ENCODE results near the gene TRMT2A. TPM values are rescaled to one million over a fixed set of nuclear protein-coding genes. Genes with fewer than 3 reads are reported as not detected.

TRMT2A gene
- total RNA-seq, 2 experiments from 2014 or later, result 51.8 to 57.9 TPM

GRCh38 chr22:20118300-20119020 lies 1.4 kb upstream of the TRMT2A start:
- Mint-ChIP-seq H3K4me3 (peak overlapping the region; percentile 90), H3K27me3 (ENCODE audit: low read depth) (no peaks in the 10 kb centered on the region), H3K9me3 (no peaks in the 10 kb centered on the region), H3K36me3 (ENCODE audit: low read depth) (peaks cover 46% of the 10 kb centered on the region), H3K4me1 (ENCODE audit: low read depth) (peaks cover 53% of the 10 kb centered on the region), H3K27ac (peak overlapping the region; percentile 94)
- CTCF ChIA-PET, result interaction anchor here (0.5 to 2.0 kb wide), 3 partner anchors 11 to 50 kb away, joined by 3 to 11 read pairs (median 5); no protein-coding TSS in a partner anchor
- no peak for DNase-seq
- intact Hi-C loops (cut with micrococcal nuclease), result loop anchor here (2.0 to 10.0 kb wide), 4 partner anchors 150 to 686 kb away; partner anchors contain the start of genes GNB1L, HIRA, KLHL22 and MRPL40

GRCh38 chr22:20117633-20118299 lies 740 bp upstream of the TRMT2A start:
- Mint-ChIP-seq H3K4me1 (ENCODE audit: low read depth) (peaks cover 53% of the 10 kb centered on the region), H3K4me3 (peak overlapping the region; percentile 90)

DNA sequence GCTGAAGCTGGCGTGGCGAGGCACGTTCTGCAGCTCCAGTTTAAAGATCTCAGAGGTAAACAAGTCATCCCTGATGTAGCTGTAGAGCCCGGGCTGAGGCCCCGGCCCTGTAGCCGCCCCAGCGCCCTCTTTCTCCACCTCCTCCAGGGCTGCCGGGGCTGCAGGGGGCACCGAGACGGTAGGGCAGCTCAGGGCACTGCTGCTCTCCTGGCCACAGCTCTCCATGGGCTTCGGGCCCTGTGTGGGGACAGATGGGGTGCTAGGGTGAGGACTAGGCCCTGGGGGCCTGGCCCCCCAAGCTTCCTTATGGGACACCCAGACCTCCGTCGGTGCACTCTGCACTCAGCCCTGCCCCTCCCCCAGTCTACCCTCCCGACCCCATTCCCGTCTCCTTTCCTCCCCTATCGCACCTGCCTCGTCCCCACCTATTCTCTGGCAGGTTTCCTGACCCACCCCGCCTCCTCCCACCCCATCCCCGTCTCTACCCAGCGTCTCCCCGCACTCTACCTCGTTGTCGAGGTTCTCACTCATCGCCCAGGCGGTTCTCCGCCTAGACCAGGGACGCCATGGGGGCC lies 563 bp downstream of the TRMT2A start:
- CTCF ChIA-PET, result interaction anchor here (0.9 to 1.9 kb wide), 2 partner anchors 13 to 15 kb away, joined by 3 to 5 read pairs; no protein-coding TSS in a partner anchor
- H3K36me3 Mint-ChIP-seq (ENCODE audit: low read depth), result peaks cover 39% of the 10 kb centered on the region
- H3K27ac Mint-ChIP-seq, result peak overlapping the region; percentile 91
- intact Hi-C loops (cut with micrococcal nuclease), result loop anchor here (2.0 to 10.0 kb wide), 5 partner anchors 14 to 684 kb away; partner anchors contain the start of genes GNB1L, HIRA, KLHL22 and MRPL40
- no peak for DNase-seq
- H3K4me1 Mint-ChIP-seq (ENCODE audit: low read depth), result peaks cover 49% of the 10 kb centered on the region
- no peaks in the 10 kb centered on the region for H3K9me3 Mint-ChIP-seq
- no peaks in the 10 kb centered on the region for H3K27me3 Mint-ChIP-seq (ENCODE audit: low read depth)
- peak overlapping the region; percentile 91 for H3K4me3 Mint-ChIP-seq

More at GRCh38 chr22:20117633-20118299, 740 bp upstream of the TRMT2A start:
- Mint-ChIP-seq H3K36me3 (ENCODE audit: low read depth) (peaks cover 46% of the 10 kb centered on the region), H3K27me3 (ENCODE audit: low read depth) (no peaks in the 10 kb centered on the region), H3K9me3 (no peaks in the 10 kb centered on the region), H3K27ac (peak overlapping the region; percentile 94)
- peak; percentile 93 for DNase-seq
- intact Hi-C loops (cut with micrococcal nuclease), result loop anchor here (1.0 to 10.0 kb wide), 11 partner anchors 13 to 685 kb away; partner anchors contain the start of genes ARVCF, DGCR8, GNB1L and HIRA
- CTCF ChIA-PET, result interaction anchor here (0.5 to 1.9 kb wide), 4 partner anchors 12 to 49 kb away, joined by 3 to 5 read pairs (median 4); no protein-coding TSS in a partner anchor

GRCh38 chr22:20115691-20116375 lies 1.2 kb downstream of the TRMT2A start, which contains the start of gene RANBP1:
TSS of gene RANBP1 (plus strand) at chr22:20116104. CDS start at chr22:20116185, 81 bp downstream.
- Mint-ChIP-seq H3K4me3 (peak within 1 kb of the TSS; percentile 91), H3K27ac (peak within 1 kb of the TSS; percentile 91), H3K36me3 (ENCODE audit: low read depth) (peaks cover 40% of the 10 kb centered on the region), H3K27me3 (ENCODE audit: low read depth) (no peaks in the 10 kb centered on the region), H3K9me3 (no peaks in the 10 kb centered on the region), H3K4me1 (ENCODE audit: low read depth) (peaks cover 49% of the 10 kb centered on the region)
- CTCF ChIA-PET, result interaction anchor here (1.1 to 1.9 kb wide), 2 partner anchors 13 to 14 kb away, joined by 3 to 5 read pairs; no protein-coding TSS in a partner anchor
- intact Hi-C loops (cut with micrococcal nuclease), result loop anchor here (2.0 to 10.0 kb wide), 5 partner anchors 15 to 684 kb away; partner anchors contain the start of genes GNB1L, HIRA, KLHL22 and MRPL40
- no peak for DNase-seq

GRCh38 chr22:20114506-20115475 lies 2.2 kb downstream of the TRMT2A start:
- intact Hi-C loops (cut with micrococcal nuclease), result loop anchor here (5.0 to 10.0 kb wide), 3 partner anchors 260 to 682 kb away; partner anchors contain the start of genes GNB1L, HIRA, KLHL22 and MRPL40
- H3K36me3 Mint-ChIP-seq (ENCODE audit: low read depth), result peaks cover 33% of the 10 kb centered on the region
- H3K4me3 Mint-ChIP-seq, result peak overlapping the region; percentile 63
- CTCF ChIA-PET, result interaction anchor here (1.1 kb wide), 1 partner anchor 14 kb away, joined by 3 read pairs; no protein-coding TSS in a partner anchor
- no peaks in the 10 kb centered on the region for H3K27me3 Mint-ChIP-seq (ENCODE audit: low read depth)
- no peak for DNase-seq
- peaks cover 42% of the 10 kb centered on the region for H3K4me1 Mint-ChIP-seq (ENCODE audit: low read depth)
- peak overlapping the region; percentile 76 for H3K27ac Mint-ChIP-seq
- H3K9me3 Mint-ChIP-seq, result no peaks in the 10 kb centered on the region

GRCh38 chr22:20113551-20114310 lies 3.3 kb downstream of the TRMT2A start:
- Mint-ChIP-seq H3K27me3 (ENCODE audit: low read depth) (no peaks in the 10 kb centered on the region), H3K4me3 (no peak overlapping the region), H3K27ac (peak overlapping the region; percentile 36), H3K9me3 (no peaks in the 10 kb centered on the region), H3K36me3 (ENCODE audit: low read depth) (peaks cover 27% of the 10 kb centered on the region), H3K4me1 (ENCODE audit: low read depth) (peaks cover 33% of the 10 kb centered on the region)
- CTCF ChIA-PET, result no interaction called here
- no peak for DNase-seq
- intact Hi-C loops (cut with micrococcal nuclease), result loop anchor here (10.0 kb wide), 1 partner anchor 259 kb away; the partner anchor contains the start of genes GNB1L and RTL10

DNA sequence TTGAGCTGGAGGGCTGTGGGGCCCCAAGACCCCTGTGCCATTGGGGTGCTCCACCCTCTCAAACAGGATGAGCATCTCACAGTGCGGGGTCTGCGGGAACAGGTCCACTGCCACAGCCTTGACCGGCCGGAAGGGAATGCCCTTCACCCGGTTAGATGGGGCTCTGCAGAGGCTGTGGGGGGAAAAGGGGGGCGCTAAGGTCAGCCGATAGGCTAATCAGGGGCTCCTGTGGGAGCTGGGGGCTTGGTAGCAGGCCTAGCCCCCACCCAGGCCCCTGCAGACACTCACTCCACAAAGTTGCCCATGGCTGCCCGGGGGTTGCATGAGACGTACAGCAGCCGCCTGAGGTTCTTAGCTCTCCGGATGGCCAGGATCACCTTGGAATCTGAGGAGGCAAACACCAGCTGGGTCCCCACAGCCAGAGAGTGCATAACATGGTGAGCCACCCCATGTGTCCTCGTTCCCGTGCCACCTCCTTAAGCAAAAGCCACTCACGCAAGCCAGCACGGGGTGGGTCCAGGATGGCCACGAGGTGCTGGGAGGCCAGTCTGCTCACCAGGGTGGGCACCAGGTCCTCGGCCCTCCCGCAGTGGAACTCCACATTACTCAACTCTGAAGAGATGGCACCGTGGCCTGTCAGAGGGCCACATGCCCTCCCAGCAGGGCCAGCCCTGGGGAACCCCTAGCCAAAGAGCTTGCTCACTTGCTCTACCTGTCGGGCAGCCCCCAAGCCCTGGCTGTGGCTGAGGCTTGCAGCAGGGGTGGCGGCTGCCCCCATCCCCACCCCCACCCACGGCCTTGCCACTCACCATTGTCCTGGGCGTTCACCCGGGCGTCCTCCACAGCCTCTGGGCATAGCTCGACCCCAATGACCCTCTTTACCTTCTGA lies 4.2 kb downstream of the TRMT2A start:
- intact Hi-C loops (cut with micrococcal nuclease), result loop anchor here (10.0 kb wide), 1 partner anchor 258 kb away; the partner anchor contains the start of genes GNB1L and RTL10
- H3K36me3 Mint-ChIP-seq (ENCODE audit: low read depth), result peaks cover 22% of the 10 kb centered on the region
- DNase-seq, result no peak

DNA sequence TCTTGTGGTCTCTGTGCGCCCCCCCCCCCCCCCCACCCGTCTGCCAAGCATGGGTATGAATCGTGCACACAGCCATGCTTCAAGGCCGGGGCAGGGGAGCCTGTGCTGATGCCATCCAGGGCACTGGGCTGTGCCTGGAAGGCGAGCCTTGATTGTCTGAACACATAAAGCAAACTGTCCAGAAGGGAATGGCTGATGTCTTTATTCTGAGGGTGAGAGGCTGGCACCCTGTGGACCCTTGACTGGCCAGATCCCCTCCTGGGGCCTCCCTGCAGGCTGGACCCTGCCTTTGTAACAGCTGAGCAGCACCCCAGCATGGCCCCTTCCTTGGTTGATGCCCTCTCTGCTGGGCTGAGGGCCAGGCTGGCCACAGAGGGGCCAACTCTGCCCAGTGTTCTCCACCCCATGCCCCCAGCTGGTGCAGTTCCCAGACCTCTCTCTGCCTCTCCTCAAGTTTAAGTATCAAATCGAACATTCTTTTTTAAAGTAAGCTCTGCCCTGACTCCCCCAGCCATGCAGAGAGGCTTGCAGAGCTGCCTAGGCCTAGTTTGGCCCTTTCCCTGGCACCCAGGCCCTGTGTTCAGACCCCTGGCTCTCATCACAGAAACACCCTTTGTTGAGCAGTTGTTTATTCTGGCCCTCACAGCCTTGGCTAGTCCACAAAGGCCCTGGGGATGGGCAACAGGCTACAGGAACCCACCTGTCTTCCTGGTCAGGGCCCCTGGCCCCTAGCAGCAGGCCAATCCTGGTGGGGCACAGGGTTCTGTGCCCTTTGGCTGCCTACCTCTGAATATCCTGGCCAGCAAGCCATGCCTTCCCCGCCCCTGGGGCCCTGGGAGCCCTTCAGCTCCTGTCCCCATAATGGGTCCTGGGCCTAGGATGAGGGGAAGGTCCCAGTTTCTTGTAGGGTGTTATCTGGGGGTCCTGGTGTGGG lies 5.1 kb downstream of the TRMT2A start:
- DNase-seq, result no peak
- peaks cover 30% of the 10 kb centered on the region for H3K4me1 Mint-ChIP-seq (ENCODE audit: low read depth)
- peaks cover 23% of the 10 kb centered on the region for H3K36me3 Mint-ChIP-seq (ENCODE audit: low read depth)
- intact Hi-C loops (cut with micrococcal nuclease), result loop anchor here (10.0 kb wide), 1 partner anchor 257 kb away; the partner anchor contains the start of genes GNB1L and RTL10
- no peak overlapping the region for H3K4me3 Mint-ChIP-seq
- CTCF ChIA-PET, result interaction anchor here (0.6 to 1.7 kb wide), 5 partner anchors 10 to 33 kb away, joined by 3 to 7 read pairs (median 4); no protein-coding TSS in a partner anchor
- H3K27me3 Mint-ChIP-seq (ENCODE audit: low read depth), result no peaks in the 10 kb centered on the region
- H3K9me3 Mint-ChIP-seq, result no peaks in the 10 kb centered on the region
- H3K27ac Mint-ChIP-seq, result peak overlapping the region; percentile 87

More for the DNA sequence above, 4.2 kb downstream of the TRMT2A start:
- Mint-ChIP-seq H3K27me3 (ENCODE audit: low read depth) (no peaks in the 10 kb centered on the region), H3K4me1 (ENCODE audit: low read depth) (peaks cover 30% of the 10 kb centered on the region), H3K4me3 (no peak overlapping the region), H3K27ac (peak overlapping the region; percentile 41), H3K9me3 (no peaks in the 10 kb centered on the region)
- CTCF ChIA-PET, result no interaction called here
